Naive thymus-derived CD8-positive, alpha-beta T cell (primary cell): Measurements from ENCODE around the gene STAT5A. TPM values are rescaled to one million over a fixed set of nuclear protein-coding genes. Genes with fewer than 3 reads are reported as not detected.

Experiments
- ATAC-seq, 2 donors: fragments of 150-1000 bp; cut with Tn5 transposase in 1 of 2; sonication (Bioruptor Pico), chemical (Tn5 transposase) in 1 of 2; 1 replicate in 1 of 2; 2 replicates in 1 of 2; pipeline ENCODE4 v1.10.0; 2021; ENCODE audit warnings: mild to moderate bottlenecking in 2 of 2, moderate library complexity in 2 of 2
- POLR2A ChIA-PET: fragments of 350-600 bp; sonication (Branson Sonifier 250); formaldehyde crosslinking; loops from one replicate; lab custom pipeline; 2021; ENCODE audit warnings: antibody characterized with exemption; lab: Charles Lee
- DNase-seq, 10 donors: peaks; one replicate each; pipeline versions ENCODE4 v3.0.0 to v3.0.0-alpha.2; 2020 to 2022
- H3K27ac Mint-ChIP-seq, 10 donors: one replicate each; pipeline ENCODE4 v1.8.0; 2020 to 2022; ENCODE audit warnings: mild to moderate bottlenecking in 10 of 10, mixed read lengths in 10 of 10, moderate library complexity in 4 of 10, inconsistent platforms in 1 of 10
- H3K27me3 Mint-ChIP-seq, 5 donors: one replicate each; pipeline ENCODE4 v1.8.0; 2021 to 2022; ENCODE audit warnings: mixed read lengths in 5 of 5
- H3K36me3 Mint-ChIP-seq, 3 donors: one replicate each; pipeline ENCODE4 v1.8.0; 2020 to 2022; ENCODE audit warnings: mixed read lengths in 3 of 3, mild to moderate bottlenecking in 2 of 3, inconsistent platforms in 1 of 3
- H3K4me1 Mint-ChIP-seq, 4 donors: one replicate each; pipeline ENCODE4 v1.8.0; 2021 to 2022; ENCODE audit warnings: mixed read lengths in 4 of 4
- H3K4me3 Mint-ChIP-seq, 10 donors: one replicate each; pipeline ENCODE4 v1.8.0; 2020 to 2022; ENCODE audit warnings: mild to moderate bottlenecking in 10 of 10, mixed read lengths in 10 of 10, moderate library complexity in 6 of 10, inconsistent platforms in 1 of 10
- H3K9me3 Mint-ChIP-seq, 9 donors: one replicate each; pipeline ENCODE4 v1.8.0; 2020 to 2022; ENCODE audit warnings: mixed read lengths in 9 of 9, mild to moderate bottlenecking in 3 of 9, inconsistent platforms in 1 of 9, moderate library complexity in 1 of 9
- polyA plus RNA-seq, 3 donors: library from polyadenylated mRNA; unstranded; fragments of 300-500 nt; fragmentation: Illumina TruSeq; gene quantifications; one replicate each; pipeline ENCODE4 v1.2.3, GENCODE V29; 2021
- total RNA-seq, 8 experiments: library from RNA in 2 of 8; stranded (reverse) in 2 of 8; gene quantifications; one replicate each; pipeline ENCODE4 v1.2.3 and lab custom pipeline; 2021 to 2026

The STAT5A gene
- total and polyA plus RNA-seq, 5 experiments from 2014 or later, result 59.6 to 122 (median 115) TPM

DNA sequence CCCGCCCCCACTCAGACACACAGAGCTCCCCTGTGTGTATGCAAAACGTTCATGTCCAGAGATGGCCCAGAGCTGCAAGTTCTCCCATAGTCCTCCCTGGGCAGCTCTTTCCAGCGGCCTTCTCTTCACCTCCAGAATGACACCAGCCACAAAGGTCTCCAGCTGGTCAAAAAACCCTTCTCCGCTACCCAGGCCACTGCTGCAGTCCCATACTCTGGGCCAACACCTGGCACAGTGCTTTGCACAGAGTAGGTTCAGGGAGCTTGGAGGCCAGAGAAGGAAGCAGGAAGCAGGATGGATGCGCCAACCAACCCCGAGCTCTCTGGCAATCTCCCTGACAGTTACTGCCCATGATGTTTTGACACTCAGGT is 11.0 kb upstream of the STAT5A start:
- no peaks in the 10 kb centered on the region for H3K9me3 Mint-ChIP-seq
- ATAC-seq (no peak), DNase-seq (no peak)
- H3K36me3 Mint-ChIP-seq, result no peaks in the 10 kb centered on the region
- POLR2A ChIA-PET, result interaction anchor here (0.7 to 6.7 kb wide), 7 partner anchors 10 to 578 kb away, joined by 3 to 142 read pairs (median 7); partner anchors contain the start of genes STAT3 and STAT5A
- peaks cover 24 to 49% (median 41%) of the 10 kb centered on the region in 4 donors for H3K4me1 Mint-ChIP-seq
- peak overlapping the region; percentile 71 to 96 (median 88) for H3K27ac Mint-ChIP-seq
- no peaks in the 10 kb centered on the region for H3K27me3 Mint-ChIP-seq
- H3K4me3 Mint-ChIP-seq, result peak overlapping the region; percentile 73 to 86 (median 82)

DNA sequence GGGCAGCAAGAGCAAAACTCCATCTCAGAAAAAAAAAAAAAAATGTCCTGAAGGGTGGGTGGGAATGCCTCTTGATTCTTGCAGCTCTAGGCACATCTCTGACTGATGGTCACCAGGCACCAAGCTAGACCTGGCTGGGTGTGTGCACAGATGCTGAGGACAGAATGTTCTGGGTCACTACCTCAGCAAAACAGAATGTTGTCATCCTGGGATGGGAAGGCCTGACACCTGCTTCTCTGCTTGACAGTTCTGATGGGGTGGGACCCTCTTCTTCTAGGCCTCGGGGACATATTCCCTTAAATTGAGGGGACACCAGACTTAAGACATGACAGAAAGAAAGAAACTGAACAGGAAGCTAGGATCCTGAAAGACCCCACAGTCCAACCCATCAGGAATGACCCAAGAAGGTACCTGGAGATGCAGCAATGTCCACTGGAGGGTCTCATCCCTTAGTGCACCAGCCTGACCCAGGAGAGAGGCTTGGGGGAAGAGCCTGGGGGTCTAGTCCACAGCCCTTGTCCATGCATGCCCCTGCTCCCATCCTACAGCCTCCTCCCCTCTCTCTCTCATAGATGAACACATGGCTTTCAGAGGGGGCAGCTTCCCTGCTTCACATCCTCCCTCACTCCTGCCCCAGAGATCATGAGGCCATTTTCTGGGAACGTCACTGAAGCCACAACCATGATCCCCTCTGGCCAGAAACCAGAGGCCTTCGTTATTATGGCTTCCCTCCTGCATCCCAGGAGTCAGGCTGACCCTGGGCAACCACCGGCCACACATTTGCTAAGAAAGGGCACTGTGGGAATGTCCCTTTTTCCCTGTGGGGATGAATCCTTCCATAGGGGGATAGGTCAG is 8.3 kb upstream of the STAT5A start:
- Mint-ChIP-seq H3K9me3 (no peaks in the 10 kb centered on the region), H3K27ac (peak overlapping the region in 9 of 10 donors; percentile 19 to 86 (median 61)), H3K27me3 (no peaks in the 10 kb centered on the region), H3K4me1 (peaks cover 14 to 31% (median 26%) of the 10 kb centered on the region in 4 donors), H3K4me3 (no peak overlapping the region), H3K36me3 (no peaks in the 10 kb centered on the region)
- ATAC-seq (no peak), DNase-seq (no peak)
- POLR2A ChIA-PET, result interaction anchor here (1.0 to 1.7 kb wide), 2 partner anchors 8 to 10 kb away, joined by 3 to 7 read pairs; partner anchors contain the start of gene STAT5A

DNA sequence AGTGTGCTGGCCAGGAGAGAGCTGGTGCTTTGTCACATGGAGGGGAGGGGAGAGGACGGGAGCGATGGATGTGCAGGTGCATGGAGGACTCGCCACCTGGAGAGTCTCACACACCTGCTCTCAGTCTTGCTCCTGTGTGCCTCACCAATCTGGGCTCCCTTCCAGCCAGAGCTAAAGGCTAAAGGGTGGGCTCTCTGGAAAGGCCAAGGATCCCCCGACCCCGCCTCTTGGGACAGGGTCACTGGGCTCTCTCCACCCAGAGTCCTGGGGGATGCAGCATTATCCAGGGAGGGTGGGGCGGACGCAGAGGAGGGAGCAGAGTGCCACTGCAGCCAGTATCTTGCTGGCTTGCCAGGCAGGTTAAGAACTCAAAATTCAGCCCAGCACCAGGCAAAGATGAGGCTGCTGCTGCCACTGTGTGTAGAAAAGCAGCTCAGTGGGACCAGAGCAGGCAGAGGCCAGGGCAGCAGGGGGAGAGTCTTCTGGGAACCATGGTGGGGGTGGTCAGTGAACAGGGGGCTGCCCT is 6.7 kb upstream of the STAT5A start:
- peak overlapping the region in 8 of 10 donors; percentile 6 to 84 (median 60) for H3K27ac Mint-ChIP-seq
- H3K4me1 Mint-ChIP-seq, result peaks cover 10 to 34% (median 32%) of the 10 kb centered on the region in 4 donors
- H3K36me3 Mint-ChIP-seq, result no peaks in the 10 kb centered on the region
- DNase-seq (peak in 1 of 10 donors; percentile 5), ATAC-seq (no peak)
- H3K9me3 Mint-ChIP-seq, result no peaks in the 10 kb centered on the region
- H3K27me3 Mint-ChIP-seq, result no peaks in the 10 kb centered on the region
- POLR2A ChIA-PET, result interaction anchor here (0.5 to 1.2 kb wide), 2 partner anchors 59 to 217 kb away, joined by 3 read pairs; no protein-coding TSS in a partner anchor
- no peak overlapping the region for H3K4me3 Mint-ChIP-seq

DNA sequence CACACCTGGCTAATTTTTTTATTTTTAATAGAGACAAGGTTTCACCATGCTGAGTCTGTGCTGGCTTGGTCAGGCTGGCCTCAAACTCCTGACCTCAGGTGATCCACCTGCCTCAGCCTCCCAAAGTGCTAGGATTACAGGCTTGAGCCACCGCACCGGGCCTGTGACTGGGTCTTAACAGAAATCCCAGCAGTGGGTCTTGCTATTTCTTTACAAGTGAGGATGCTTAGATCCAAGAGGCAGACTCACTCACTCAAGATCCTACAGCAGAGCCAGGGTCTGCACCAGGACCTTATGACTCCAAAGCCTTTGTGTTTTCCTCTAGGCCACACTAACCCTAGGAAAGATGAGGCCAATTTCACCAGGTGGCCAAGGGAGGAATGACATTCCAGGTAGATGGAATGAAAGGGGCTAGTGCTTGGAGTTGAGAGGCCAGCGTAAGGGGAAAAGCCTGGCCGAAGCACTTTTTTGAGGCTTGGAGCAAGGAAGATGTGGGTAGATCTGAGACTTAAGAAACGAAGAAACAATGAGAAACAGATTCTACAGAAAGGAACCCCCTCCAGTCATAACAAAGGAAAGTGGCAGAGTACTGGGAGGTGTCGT is 5.7 kb upstream of the STAT5A start:
- no peak overlapping the region for H3K4me3 Mint-ChIP-seq
- H3K9me3 Mint-ChIP-seq, result no peaks in the 10 kb centered on the region
- no peak for ATAC-seq
- H3K27me3 Mint-ChIP-seq, result no peaks in the 10 kb centered on the region
- H3K27ac Mint-ChIP-seq, result peak overlapping the region in 9 of 10 donors; percentile 2 to 88 (median 50)
- peaks cover 14 to 36% (median 34%) of the 10 kb centered on the region in 4 donors for H3K4me1 Mint-ChIP-seq
- POLR2A ChIA-PET, result interaction anchor here (0.5 kb wide), 1 partner anchor 216 kb away, joined by 3 read pairs; no protein-coding TSS in a partner anchor
- peak in 1 of 10 donors; percentile 11 for DNase-seq
- no peaks in the 10 kb centered on the region for H3K36me3 Mint-ChIP-seq

DNA sequence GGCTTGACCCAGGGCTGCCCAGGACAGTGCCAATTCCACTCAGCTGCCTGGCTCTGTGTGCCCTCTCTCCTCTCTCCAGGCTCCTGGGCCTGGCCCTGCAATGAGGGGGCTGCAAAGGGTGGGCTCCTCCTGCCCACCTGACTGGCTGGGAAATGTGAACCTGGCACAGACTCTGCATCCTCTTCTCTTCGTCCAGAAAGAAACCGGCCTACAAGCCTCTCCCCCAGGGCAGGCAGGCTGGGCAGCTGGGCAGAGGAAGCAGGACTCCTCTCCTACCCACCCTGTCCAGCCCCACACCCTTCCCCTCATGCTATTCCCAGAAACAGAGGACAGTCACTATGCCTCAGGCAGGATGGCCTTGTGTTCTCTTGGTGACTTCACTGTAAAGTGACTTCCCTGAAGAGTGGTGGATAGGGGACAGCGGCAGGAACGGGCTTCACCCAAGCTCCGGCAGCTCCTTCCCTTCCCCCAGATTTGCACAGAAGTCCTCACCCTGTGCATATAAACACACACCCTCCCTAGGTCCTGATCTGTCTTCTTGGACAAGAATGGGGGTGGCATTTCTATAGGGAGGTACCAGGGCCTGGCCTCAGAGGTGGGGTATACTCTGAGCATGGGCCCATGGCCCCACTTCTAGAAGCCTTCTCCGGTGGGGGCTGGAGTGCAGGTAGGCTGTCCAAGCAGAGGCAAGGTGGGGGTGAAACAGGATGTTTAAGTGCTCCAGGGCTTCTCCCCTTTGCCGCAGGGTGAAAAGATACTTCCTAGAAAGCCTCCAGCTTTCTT is 4.9 kb upstream of the STAT5A start:
- POLR2A ChIA-PET, result interaction anchor here (0.6 kb wide), 1 partner anchor 164 kb away, joined by 3 read pairs; no protein-coding TSS in a partner anchor
- ATAC-seq, result no peak

DNA sequence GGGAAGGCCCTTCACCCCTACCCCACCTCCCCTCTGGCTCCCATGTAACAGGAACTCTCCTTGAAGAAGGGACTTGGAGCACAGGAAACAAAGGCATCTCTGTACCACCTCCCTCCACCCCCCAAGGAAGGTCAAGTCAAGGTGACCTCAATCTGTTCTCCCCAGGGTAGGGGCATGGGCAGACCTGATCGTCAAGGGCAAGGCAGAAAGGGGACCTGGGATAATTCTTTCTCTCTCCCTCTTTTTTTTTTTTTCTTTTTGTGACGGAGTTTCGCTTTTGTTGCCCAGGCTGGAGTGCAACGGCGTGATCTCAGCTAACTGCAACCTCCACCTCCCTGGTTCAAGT is 4.3 kb upstream of the STAT5A start:
- no peaks in the 10 kb centered on the region for H3K9me3 Mint-ChIP-seq
- H3K27ac Mint-ChIP-seq, result peak overlapping the region in 2 of 10 donors; percentile 13 to 37
- peaks cover 18 to 36% (median 34%) of the 10 kb centered on the region in 4 donors for H3K4me1 Mint-ChIP-seq
- POLR2A ChIA-PET, result interaction anchor here (0.6 to 0.8 kb wide), 4 partner anchors 10 to 400 kb away, joined by 3 to 4 read pairs (median 3); no protein-coding TSS in a partner anchor
- DNase-seq (no peak), ATAC-seq (no peak)
- H3K36me3 Mint-ChIP-seq, result no peaks in the 10 kb centered on the region
- no peak overlapping the region for H3K4me3 Mint-ChIP-seq
- no peaks in the 10 kb centered on the region for H3K27me3 Mint-ChIP-seq

More for the DNA sequence above, 4.9 kb upstream of the STAT5A start:
- Mint-ChIP-seq H3K4me1 (peaks cover 17 to 35% (median 32%) of the 10 kb centered on the region in 4 donors), H3K9me3 (no peaks in the 10 kb centered on the region), H3K4me3 (no peak overlapping the region), H3K27ac (peak overlapping the region in 8 of 10 donors; percentile 7 to 78 (median 46)), H3K27me3 (no peaks in the 10 kb centered on the region), H3K36me3 (no peaks in the 10 kb centered on the region)
- DNase-seq, result peak in 1 of 10 donors; percentile 13

DNA sequence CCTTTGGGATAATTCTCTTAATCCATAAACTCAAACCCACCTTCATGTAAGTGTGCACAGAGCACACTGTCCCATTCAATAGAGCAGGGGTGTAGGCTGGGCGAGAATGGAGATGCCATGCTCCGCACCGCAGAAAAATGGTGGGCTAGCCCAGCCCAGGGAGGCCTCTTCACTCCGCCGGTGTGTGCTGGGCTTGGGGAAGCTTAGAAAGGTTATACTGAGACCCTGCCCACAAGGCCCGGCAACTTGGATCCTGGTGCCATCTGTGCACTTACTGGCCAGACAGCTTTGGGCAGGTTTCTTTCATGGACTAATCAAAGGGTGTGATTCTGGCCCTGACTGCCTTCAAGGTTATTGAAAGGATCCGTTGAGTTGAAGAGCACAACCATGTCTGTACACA is 3.7 kb upstream of the STAT5A start:
- no peaks in the 10 kb centered on the region for H3K27me3 Mint-ChIP-seq
- H3K36me3 Mint-ChIP-seq, result no peaks in the 10 kb centered on the region
- POLR2A ChIA-PET, result interaction anchor here (0.6 to 0.8 kb wide), 3 partner anchors 10 to 399 kb away, joined by 3 to 4 read pairs (median 3); no protein-coding TSS in a partner anchor
- DNase-seq, result peak in 1 of 10 donors; percentile 7
- ATAC-seq, result no peak
- H3K9me3 Mint-ChIP-seq, result no peaks in the 10 kb centered on the region
- no peak overlapping the region for H3K4me3 Mint-ChIP-seq
- peaks cover 20 to 41% (median 39%) of the 10 kb centered on the region in 4 donors for H3K4me1 Mint-ChIP-seq
- H3K27ac Mint-ChIP-seq, result peak overlapping the region in 2 of 10 donors; percentile 11 to 37

DNA sequence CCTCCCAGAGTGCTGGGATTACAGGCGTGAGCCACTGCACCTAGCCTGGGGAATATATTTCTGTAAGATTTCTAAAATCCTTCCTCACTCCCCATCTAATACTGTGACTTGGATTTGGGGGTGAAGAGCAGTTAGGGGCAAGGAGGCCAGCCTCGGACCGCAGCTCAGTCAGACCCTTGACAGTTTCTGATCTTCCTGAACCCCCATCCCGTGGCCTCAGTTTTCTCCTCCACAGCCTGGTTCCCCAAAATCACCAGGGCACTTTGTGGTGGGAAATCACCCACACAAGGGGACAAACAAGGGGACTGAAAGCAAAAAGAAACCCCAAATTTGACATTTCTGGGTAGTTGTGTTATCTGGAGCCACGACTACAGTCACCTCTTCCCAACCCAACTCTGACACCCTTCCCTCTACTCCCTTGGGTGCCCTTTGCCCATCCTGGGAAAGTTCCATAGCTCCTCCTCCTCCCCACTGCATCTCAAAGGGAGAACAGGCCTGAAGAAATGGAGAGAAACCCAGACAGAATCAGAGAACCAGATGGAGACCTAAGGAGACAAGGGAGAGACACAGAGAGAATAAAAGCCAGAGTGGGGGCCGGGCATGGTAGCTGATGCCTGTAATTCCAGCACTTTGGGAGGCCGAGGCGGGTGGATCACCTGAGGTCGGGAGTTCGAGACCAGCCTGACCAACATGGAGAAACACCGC is 2.8 kb upstream of the STAT5A start:
- H3K4me1 Mint-ChIP-seq, result peaks cover 28 to 50% (median 48%) of the 10 kb centered on the region in 4 donors

DNA sequence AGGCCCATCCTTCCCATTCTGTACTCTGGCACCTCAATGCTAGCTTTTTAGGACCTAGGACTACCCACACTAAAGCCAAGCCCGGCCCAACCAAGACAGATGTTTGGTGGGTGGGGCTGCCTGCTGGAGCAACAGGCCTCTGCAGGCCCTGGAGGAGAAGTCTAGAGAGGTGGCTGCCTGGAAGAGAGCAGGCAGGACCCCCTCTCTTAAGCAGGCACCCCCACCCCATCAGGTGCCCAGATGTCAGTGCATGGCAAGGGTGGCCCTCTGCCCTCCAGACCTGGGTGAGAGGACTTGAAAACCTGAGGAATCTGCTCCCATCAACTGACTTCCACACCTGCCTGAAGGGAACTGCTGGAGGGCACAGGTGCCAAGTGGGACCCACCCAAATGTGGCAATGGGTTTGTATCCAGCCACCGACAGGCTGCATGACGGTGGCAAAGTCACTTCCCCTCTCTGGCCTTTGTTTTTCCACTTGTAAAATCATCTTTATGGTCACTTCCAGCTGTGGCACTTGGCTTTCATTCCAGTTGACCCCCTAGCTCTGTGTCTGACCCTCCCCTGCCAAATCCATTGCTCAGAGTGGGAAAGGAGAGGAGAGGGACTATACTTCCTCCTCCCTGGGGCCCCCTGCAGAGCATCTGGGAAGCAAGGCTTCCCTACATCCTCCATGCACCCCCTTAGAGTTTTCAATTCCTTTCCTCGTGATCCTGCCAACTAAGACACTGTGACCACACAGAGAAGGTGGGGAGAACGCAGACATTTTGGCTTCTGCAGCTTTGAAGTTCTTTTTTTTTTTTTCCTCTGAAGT is 1.7 kb upstream of the STAT5A start:
- DNase-seq (no peak), ATAC-seq (no peak)
- H3K27me3 Mint-ChIP-seq, result no peaks in the 10 kb centered on the region
- peaks cover 0 to 17% (median 0%) of the 10 kb centered on the region in 3 donors for H3K36me3 Mint-ChIP-seq
- peaks cover 30 to 60% (median 57%) of the 10 kb centered on the region in 4 donors for H3K4me1 Mint-ChIP-seq
- H3K4me3 Mint-ChIP-seq, result peak overlapping the region; percentile 88 to 97 (median 92)
- no peaks in the 10 kb centered on the region for H3K9me3 Mint-ChIP-seq
- peak overlapping the region; percentile 94 to 99 (median 96) for H3K27ac Mint-ChIP-seq
- POLR2A ChIA-PET, result interaction anchor here (0.6 to 5.5 kb wide), 15 partner anchors 11 to 884 kb away, joined by 3 to 126 read pairs (median 5); partner anchors contain the start of genes EIF1, GHDC, NBR1 and STAT5B

More for the DNA sequence above, 2.8 kb upstream of the STAT5A start:
- Mint-ChIP-seq H3K27me3 (no peaks in the 10 kb centered on the region), H3K4me3 (peak overlapping the region in 8 of 10 donors; percentile 21 to 95 (median 72)), H3K36me3 (peaks cover 0 to 7% (median 0%) of the 10 kb centered on the region in 3 donors), H3K27ac (peak overlapping the region; percentile 12 to 94 (median 62)), H3K9me3 (no peaks in the 10 kb centered on the region)
- DNase-seq, result peak in 1 of 10 donors; percentile 3
- POLR2A ChIA-PET, result interaction anchor here (0.8 to 5.5 kb wide), 5 partner anchors 10 to 49 kb away, joined by 3 to 126 read pairs (median 10); partner anchors contain the start of gene STAT5B
- ATAC-seq, result no peak

DNA sequence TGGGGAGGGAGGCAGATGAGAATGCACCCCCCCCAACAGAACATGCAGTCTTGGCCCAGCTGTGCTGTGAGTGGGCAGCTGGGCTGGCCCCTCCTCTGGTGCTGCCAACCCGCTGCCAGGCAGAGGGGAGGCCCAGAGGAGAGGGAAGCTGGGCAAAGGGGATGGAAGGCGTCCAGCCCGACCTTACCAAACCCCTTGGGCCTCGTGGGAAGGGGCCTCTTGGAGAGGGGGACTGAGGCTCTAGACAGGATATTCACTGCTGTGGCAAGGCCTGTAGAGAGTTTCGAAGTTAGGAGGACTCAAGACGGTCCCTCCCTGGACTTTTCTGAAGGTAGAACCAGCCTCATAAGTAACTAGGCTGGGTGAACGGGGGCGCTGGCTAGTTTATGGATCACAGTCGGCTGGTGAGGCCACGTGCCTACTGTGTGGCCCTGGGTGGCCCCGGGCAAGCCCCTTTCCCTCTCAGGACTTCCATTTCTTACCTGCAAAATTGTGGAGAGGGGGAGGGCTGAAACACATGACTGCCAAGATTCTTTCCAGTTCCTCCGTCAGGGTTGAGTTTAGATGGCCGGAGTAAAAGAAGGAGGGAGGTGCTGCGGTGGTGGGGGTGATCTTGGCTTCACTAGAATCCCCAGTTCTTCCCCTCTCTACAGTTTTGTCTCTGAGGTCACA is 857 bp upstream of the STAT5A start:
- Mint-ChIP-seq H3K4me3 (peak overlapping the region; percentile 88 to 97 (median 92)), H3K27ac (peak overlapping the region; percentile 94 to 99 (median 96)), H3K9me3 (no peaks in the 10 kb centered on the region), H3K36me3 (peaks cover 0 to 25% (median 0%) of the 10 kb centered on the region in 3 donors), H3K4me1 (peaks cover 32 to 63% (median 59%) of the 10 kb centered on the region in 4 donors), H3K27me3 (no peaks in the 10 kb centered on the region)
- peak; percentile 15 to 18 for ATAC-seq
- DNase-seq, result peak in 5 of 10 donors; percentile 23 to 50 (median 41)
- POLR2A ChIA-PET, result interaction anchor here (0.6 to 5.5 kb wide), 21 partner anchors 8 to 599 kb away, joined by 3 to 126 read pairs (median 5); partner anchors contain the start of genes EIF1, GHDC, STAT3 and STAT5B
